GM12878 (cell line): ENCODE results near the gene SP8.
"Not testable (repeated sequence)": the region's sequence is repeated elsewhere in the genome, so short reads cannot be mapped to it uniquely, and the experiment has no call there.

Experiments
- CTCF ChIP-seq, 3 experiments: IDR thresholded peaks in 2 of 3; conservative IDR thresholded peaks in 1 of 3; 2 replicates each; pipeline ENCODE4 v1.5.1; 2011; ENCODE audit warnings: low read depth in 3 of 3, low read length in 3 of 3, mild to moderate bottlenecking in 3 of 3, control low read depth in 2 of 3, moderate library complexity in 2 of 3, inconsistent platforms in 1 of 3, mixed read lengths in 1 of 3; ENCODE audit not compliant: control insufficient read depth in 2 of 3, insufficient read depth in 1 of 3; ENCODE audit errors: extremely low read depth in 1 of 3
- POLR2A ChIP-seq: IDR thresholded peaks from 2 replicates; pipeline ENCODE4 v1.6.1; 2011; ENCODE audit warnings: low read depth, mild to moderate bottlenecking, low read length
- ZBTB40 ChIP-seq: fragments of 450-650 bp; IDR thresholded peaks from 2 replicates; pipeline ENCODE4 v1.6.1; 2016; ENCODE audit warnings: mild to moderate bottlenecking, moderate library complexity, borderline replicate concordance
- ZNF274 ChIP-seq: IDR thresholded peaks from one replicate; pipeline ENCODE4 v1.8.0; 2011; ENCODE audit not compliant: insufficient read length, insufficient read depth

- not testable (repeated sequence) for TF ChIP-seq POLR2A; ZNF274; ZBTB40; CTCF (IDR thresholded peaks at IDR 0.05 in 2 of 3, conservative IDR thresholded peaks at IDR 0.05 in 1 of 3; ENCODE audit: control insufficient read depth in 2 of 3, extremely low read depth in 1 of 3, insufficient read depth in 1 of 3, low read depth in 3 of 3, low read length in 3 of 3)
Observed at GRCh38 chr7:20821390-20821789, 34.7 kb upstream of the SP8 start.
